ENCODE results near the gene GPR3. TPM values are rescaled to one million over a fixed set of nuclear protein-coding genes. Genes with fewer than 3 reads are reported as not detected.

The GPR3 gene
- total RNA-seq, 1 experiment from 2014 or later, result 4.4 TPM

- Histone ChIP-seq H3K4ac (ENCODE audit: low read depth, low read length) (no peak overlapping the region), H2BK5ac (ENCODE audit: insufficient read length, low read length) (no peak overlapping the region), H3K79me1 (ENCODE audit: insufficient read depth, low read depth, low read length, poor library complexity, severe bottlenecking) (no peaks in the 10 kb centered on the region), H3K56ac (ENCODE audit: insufficient read length, low read depth, low read length) (no peak overlapping the region), H3K79me2 (ENCODE audit: insufficient read depth, low read length) (no peaks in the 10 kb centered on the region), H3K18ac (ENCODE audit: insufficient read length, low read depth, low read length) (no peak overlapping the region), H3K4me1 (ENCODE audit: insufficient read depth, low read length) (no peaks in the 10 kb centered on the region; the same call in 1 of the 2 replicates), H3K23me2 (ENCODE audit: insufficient read length, low read depth, low read length, poor library complexity, severe bottlenecking) (no peaks in the 10 kb centered on the region), H2BK12ac (ENCODE audit: insufficient read length, low read depth, low read length) (no peak overlapping the region), H2BK120ac (ENCODE audit: low read depth, low read length, poor library complexity, severe bottlenecking) (no peak overlapping the region), H3K23ac (ENCODE audit: insufficient read length, low read depth, low read length) (no peak overlapping the region), H4K5ac (ENCODE audit: insufficient read length, low read depth, low read length) (no peak overlapping the region), H4K8ac (replicated peaks; ENCODE audit: insufficient read length, low read depth, low read length) (no peak overlapping the region), H3K14ac (ENCODE audit: insufficient read depth, low read length) (no peak overlapping the region), H3K9ac (ENCODE audit: extremely low read depth, insufficient read length, low read length) (no peak overlapping the region), H3K9me3 (ENCODE audit: control insufficient read depth, low read depth, low read length) (no peaks in the 10 kb centered on the region), H2BK20ac (ENCODE audit: low read depth, low read length, poor library complexity, severe bottlenecking) (no peak overlapping the region), H2AK5ac (ENCODE audit: insufficient read length, low read length) (no peak overlapping the region), H3K27me3 (ENCODE audit: insufficient read depth, low read length) (no peaks in the 10 kb centered on the region), H4K91ac (ENCODE audit: insufficient read length, low read depth, low read length) (no peak overlapping the region), H3K4me2 (ENCODE audit: insufficient read depth, insufficient read length, low read length) (no peak overlapping the region), H2BK15ac (ENCODE audit: low read depth, low read length) (no peak overlapping the region), H4K20me1 (ENCODE audit: control insufficient read depth, insufficient read depth, insufficient read length) (no peaks in the 10 kb centered on the region), H3T11ph (ENCODE audit: low read length) (no peak overlapping the region), H3K27ac (ENCODE audit: insufficient read length, low read depth, low read length) (no peak overlapping the region), H2AFZ (ENCODE audit: low read length) (no peak overlapping the region)
- WGBS (ENCODE audit: extremely low coverage, insufficient read length, low lambda C conversion rate), result no CpG with 5 or more reads among the region's 7 CpGs
- TF ChIP-seq CTCF (conservative IDR thresholded peaks at IDR 0.05), result no peak
- Mint-ChIP-seq H3K27ac (peak overlapping the region in 1 of 3 experiments; percentile 88; a peak in 1 of 7 replicates), H3K4me3 (no peak overlapping the region), H3K36me3 (ENCODE audit: insufficient read depth in 1 of 3, low read depth in 3 of 3) (peaks cover 0 to 4% (median 3%) of the 10 kb centered on the region in 3 experiments; a peak in 2 of 7 replicates), H3K9me3 (no peaks in the 10 kb centered on the region), H3K27me3 (ENCODE audit: low read depth) (no peaks in the 10 kb centered on the region; the same call in 1 of the 2 replicates), H3K4me1 (peaks cover 33 to 49% of the 10 kb centered on the region in 2 experiments)
- DNase-seq, result no peak
Observed at GRCh38 chr1:27397749-27398148, 5.3 kb downstream of the GPR3 start.

All from H9 (cell line).